ENCODE data around the gene BBS9. TPM values are rescaled to one million over a fixed set of nuclear protein-coding genes. Genes with fewer than 3 reads are reported as not detected.
A peak's percentile ranks its signal among the peaks of the same experiment; 100 is the strongest.

BBS9 gene
- total RNA-seq, 2 donors from 2014 or later, result 14.2 to 23.6 TPM

- no peak overlapping the region for H3K27ac ChIP-seq
- DNase-seq (no peak), ATAC-seq (no peak)
- intact Hi-C loops (cut with DNase I), result no loop called here
- no peaks in the 10 kb centered on the region for H3K9me3 ChIP-seq
- no peaks in the 10 kb centered on the region for H3K36me3 ChIP-seq (replicated peaks in 1 of 2; ENCODE audit: insufficient read depth in 1 of 2, low read depth in 2 of 2)
- TF ChIP-seq POLR2A (IDR thresholded peaks at IDR 0.05) (no peak), CTCF (IDR thresholded peaks at IDR 0.05) (no peak)
- H3K27me3 ChIP-seq, result no peaks in the 10 kb centered on the region
- no peaks in the 10 kb centered on the region for H3K4me1 ChIP-seq
- WGBS, 2 donors, result 97 to 98% methylated on average over 1 of the region's 1 CpG
- no peak overlapping the region for H3K4me3 ChIP-seq
These were observed 92.0 kb downstream of the BBS9 start for GRCh38 chr7:33221390-33221789.

DNA sequence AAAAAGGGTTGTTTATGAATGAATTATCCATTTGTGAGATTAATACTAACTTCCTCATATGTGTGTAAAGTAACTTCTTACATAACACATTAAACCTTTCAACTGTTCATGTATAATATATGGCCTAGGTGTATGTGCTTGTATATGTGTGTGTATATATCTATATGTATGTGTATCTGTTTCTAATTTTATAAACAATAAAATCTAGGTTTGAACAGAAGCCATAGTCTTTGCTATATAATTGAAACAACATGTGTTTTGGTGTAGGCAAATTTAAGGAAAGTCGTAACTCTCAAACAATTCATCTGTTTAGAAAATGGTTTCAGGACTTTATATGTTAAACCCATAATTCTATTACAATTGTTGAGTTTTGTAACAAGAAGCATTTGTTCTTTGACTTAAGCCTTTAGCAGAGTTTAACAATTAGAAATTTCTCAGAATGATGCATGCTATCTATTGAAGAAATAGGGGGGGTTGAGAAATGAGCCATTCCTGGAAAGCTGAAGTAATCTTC lies 103.3 kb downstream of the BBS9 start:
- Histone ChIP-seq H3K27me3 (no peaks in the 10 kb centered on the region), H3K4me1 (no peaks in the 10 kb centered on the region), H3K9me3 (no peaks in the 10 kb centered on the region), H3K36me3 (replicated peaks in 1 of 2; ENCODE audit: insufficient read depth in 1 of 2, low read depth in 2 of 2) (no peaks in the 10 kb centered on the region), H3K27ac (no peak overlapping the region), H3K4me3 (no peak overlapping the region)
- DNase-seq, result no peak
- intact Hi-C loops (cut with DNase I), result no loop called here
- TF ChIP-seq CTCF (IDR thresholded peaks at IDR 0.05) (no peak), POLR2A (IDR thresholded peaks at IDR 0.05) (no peak)
- WGBS, 2 donors, result 97 to 100% methylated on average over 1 of the region's 1 CpG
- no peak for ATAC-seq

GRCh38 chr7:33233659-33234058 lies 104.3 kb downstream of the BBS9 start:
- no peaks in the 10 kb centered on the region for H3K27me3 ChIP-seq
- H3K36me3 ChIP-seq (replicated peaks in 1 of 2; ENCODE audit: insufficient read depth in 1 of 2, low read depth in 2 of 2), result no peaks in the 10 kb centered on the region
- no peak overlapping the region for H3K4me3 ChIP-seq
- intact Hi-C loops (cut with DNase I), result no loop called here
- DNase-seq, result no peak
- no peaks in the 10 kb centered on the region for H3K9me3 ChIP-seq
- 45 to 48% methylated on average over 3 of the region's 3 CpGs for WGBS, 2 donors
- TF ChIP-seq CTCF (IDR thresholded peaks at IDR 0.05) (no peak), POLR2A (IDR thresholded peaks at IDR 0.05) (no peak)
- ATAC-seq, result no peak
- no peaks in the 10 kb centered on the region for H3K4me1 ChIP-seq
- H3K27ac ChIP-seq, result no peak overlapping the region

- ATAC-seq (no peak), DNase-seq (no peak)
- WGBS, 2 donors, result 21 to 33% methylated on average over 2 of the region's 2 CpGs
- Histone ChIP-seq H3K9me3 (no peaks in the 10 kb centered on the region), H3K27ac (no peak overlapping the region), H3K4me1 (no peaks in the 10 kb centered on the region), H3K4me3 (no peak overlapping the region), H3K27me3 (no peaks in the 10 kb centered on the region), H3K36me3 (replicated peaks in 1 of 2; ENCODE audit: insufficient read depth in 1 of 2, low read depth in 2 of 2) (no peaks in the 10 kb centered on the region)
- TF ChIP-seq POLR2A (IDR thresholded peaks at IDR 0.05) (no peak), CTCF (IDR thresholded peaks at IDR 0.05) (no peak)
- intact Hi-C loops (cut with DNase I), result no loop called here
These were observed 107.7 kb downstream of the BBS9 start for GRCh38 chr7:33237036-33237435.

DNA sequence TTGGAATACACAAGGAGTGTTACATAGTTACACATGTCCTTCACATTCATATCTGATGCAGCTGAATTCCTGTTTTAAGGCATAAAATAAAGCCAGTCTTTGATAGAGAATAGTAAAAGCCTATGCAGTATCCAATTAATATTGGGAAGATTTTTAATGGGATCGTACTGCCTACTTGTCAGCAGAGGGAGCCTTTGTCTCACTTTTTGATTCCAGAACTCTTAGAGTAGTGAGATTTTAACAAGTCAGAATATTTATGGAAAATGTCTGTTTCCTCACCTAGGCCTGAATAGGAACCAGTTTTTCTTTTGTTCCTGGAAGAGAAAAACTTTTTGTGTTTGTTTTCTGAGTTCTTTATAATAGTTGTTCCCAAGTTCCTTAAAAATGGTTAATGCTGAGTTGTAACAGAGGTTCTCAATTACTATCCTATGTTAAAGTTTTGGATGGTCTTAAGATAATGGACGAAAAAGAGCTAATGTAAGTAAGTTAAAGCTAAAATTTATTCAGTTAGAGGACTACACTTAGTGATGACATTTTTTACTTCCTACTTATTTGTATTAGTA lies 114.0 kb downstream of the BBS9 start:
- H3K36me3 ChIP-seq (replicated peaks in 1 of 2; ENCODE audit: insufficient read depth in 1 of 2, low read depth in 2 of 2), result no peaks in the 10 kb centered on the region
- no peaks in the 10 kb centered on the region for H3K9me3 ChIP-seq
- no peak overlapping the region for H3K27ac ChIP-seq
- no peak overlapping the region for H3K4me3 ChIP-seq
- no peaks in the 10 kb centered on the region for H3K4me1 ChIP-seq
- TF ChIP-seq POLR2A (IDR thresholded peaks at IDR 0.05), result no peak
- TF ChIP-seq CTCF (IDR thresholded peaks at IDR 0.05), result peak; percentile 28 to 62 (median 55)
- ATAC-seq (peak; percentile 69), DNase-seq (peak in 1 of 4 donors; percentile 3)
- 32 to 33% methylated on average over 2 of the region's 2 CpGs for WGBS, 2 donors
- intact Hi-C loops (cut with DNase I), result loop anchor here (5.0 kb wide), 1 partner anchor 694 kb away; no protein-coding TSS in a partner anchor
- H3K27me3 ChIP-seq, result no peaks in the 10 kb centered on the region
